ENCODE measurements around the gene PLEKHH1. TPM values are rescaled to one million over a fixed set of nuclear protein-coding genes. Genes with fewer than 3 reads are reported as not detected.

Gene PLEKHH1
- total RNA-seq, 1 donor from 2014 or later, result 25.3 TPM

DNA sequence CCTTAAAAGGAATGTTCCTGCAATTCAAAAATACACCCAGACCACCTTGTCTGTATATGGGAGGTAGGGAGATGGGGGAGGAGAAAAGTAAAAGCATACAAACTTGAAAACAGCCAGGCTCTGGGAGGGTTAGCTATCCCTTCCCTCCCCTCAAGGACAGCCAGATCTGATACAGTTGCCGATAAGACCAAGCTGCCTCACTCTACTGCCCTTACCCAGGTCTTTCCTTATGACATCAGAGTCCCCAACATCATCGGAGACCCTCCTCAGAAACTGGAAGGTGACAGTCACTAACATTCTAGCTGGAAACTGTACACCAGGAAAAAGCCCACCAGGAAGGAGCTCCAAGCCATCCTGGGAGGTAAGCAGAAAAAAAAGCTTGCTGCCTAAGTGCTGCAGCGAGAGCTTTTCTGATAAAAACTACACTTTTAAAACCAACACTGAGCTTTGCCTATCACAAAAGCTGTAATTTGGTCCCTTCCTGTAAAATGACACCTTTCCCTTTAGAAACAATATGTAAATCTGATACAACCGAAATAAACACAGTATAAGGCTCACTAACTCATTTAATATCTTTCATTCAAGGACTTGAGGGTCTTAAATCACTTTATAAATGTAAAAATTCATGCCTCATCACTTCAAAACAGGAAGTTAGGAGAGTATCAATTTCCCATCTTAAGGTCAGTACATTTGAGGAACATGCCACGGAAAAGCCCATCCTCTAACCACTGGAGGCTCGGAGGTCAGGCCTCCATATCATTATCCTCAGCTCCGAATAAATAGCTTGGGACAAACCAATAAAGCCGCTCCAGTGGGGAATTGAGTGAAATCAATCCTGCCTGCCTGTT lies 20.4 kb upstream of the PLEKHH1 start:
- H3K27me3 Mint-ChIP-seq, result peaks cover 69% of the 10 kb centered on the region
- no peak overlapping the region for H3K27ac Mint-ChIP-seq
- H3K4me3 Mint-ChIP-seq, result no peak overlapping the region
- no peaks in the 10 kb centered on the region for H3K9me3 Mint-ChIP-seq
- H3K36me3 Mint-ChIP-seq, result no peaks in the 10 kb centered on the region
- H3K4me1 Mint-ChIP-seq (ENCODE audit: unreplicated experiment), result peaks cover 5% of the 10 kb centered on the region
- TF ChIP-seq, protein P1, sequence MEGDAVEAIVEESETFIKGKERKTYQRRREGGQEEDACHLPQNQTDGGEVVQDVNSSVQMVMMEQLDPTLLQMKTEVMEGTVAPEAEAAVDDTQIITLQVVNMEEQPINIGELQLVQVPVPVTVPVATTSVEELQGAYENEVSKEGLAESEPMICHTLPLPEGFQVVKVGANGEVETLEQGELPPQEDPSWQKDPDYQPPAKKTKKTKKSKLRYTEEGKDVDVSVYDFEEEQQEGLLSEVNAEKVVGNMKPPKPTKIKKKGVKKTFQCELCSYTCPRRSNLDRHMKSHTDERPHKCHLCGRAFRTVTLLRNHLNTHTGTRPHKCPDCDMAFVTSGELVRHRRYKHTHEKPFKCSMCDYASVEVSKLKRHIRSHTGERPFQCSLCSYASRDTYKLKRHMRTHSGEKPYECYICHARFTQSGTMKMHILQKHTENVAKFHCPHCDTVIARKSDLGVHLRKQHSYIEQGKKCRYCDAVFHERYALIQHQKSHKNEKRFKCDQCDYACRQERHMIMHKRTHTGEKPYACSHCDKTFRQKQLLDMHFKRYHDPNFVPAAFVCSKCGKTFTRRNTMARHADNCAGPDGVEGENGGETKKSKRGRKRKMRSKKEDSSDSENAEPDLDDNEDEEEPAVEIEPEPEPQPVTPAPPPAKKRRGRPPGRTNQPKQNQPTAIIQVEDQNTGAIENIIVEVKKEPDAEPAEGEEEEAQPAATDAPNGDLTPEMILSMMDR (conservative IDR thresholded peaks at IDR 0.05), result no peak
- DNase-seq (ENCODE audit: extremely low spot score, unreplicated experiment), result no peak

- Mint-ChIP-seq H3K36me3 (no peaks in the 10 kb centered on the region), H3K4me3 (peak overlapping the region; percentile 83), H3K4me1 (ENCODE audit: unreplicated experiment) (peaks cover 5% of the 10 kb centered on the region), H3K9me3 (no peaks in the 10 kb centered on the region), H3K27ac (no peak overlapping the region), H3K27me3 (peaks cover 78% of the 10 kb centered on the region)
- no peak for DNase-seq (ENCODE audit: extremely low spot score, unreplicated experiment)
- TF ChIP-seq, protein P1 (conservative IDR thresholded peaks at IDR 0.05), result no peak
Observed at GRCh38 chr14:67513631-67514108, 19.4 kb upstream of the PLEKHH1 start.

DNA sequence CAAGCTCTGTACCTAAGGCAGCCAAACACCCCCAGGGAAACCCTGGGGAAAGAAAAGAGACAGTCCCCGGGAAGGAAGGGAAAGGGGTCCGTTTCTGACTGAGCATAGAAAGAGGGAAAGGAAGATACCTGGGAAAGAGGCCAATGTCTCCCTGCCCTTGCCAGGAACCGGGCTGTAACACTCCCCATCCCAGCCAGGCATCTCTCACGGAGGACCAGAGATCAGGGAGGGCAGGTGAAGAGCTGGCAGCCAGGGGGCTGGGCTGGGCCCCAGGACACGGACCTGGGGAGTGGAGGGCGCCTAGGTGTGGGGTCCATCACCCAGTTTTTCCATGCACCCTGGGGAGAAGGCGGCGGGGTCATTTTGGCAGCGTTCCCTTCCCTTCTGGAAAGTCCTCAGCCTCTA lies 18.9 kb upstream of the PLEKHH1 start:
- peaks cover 5% of the 10 kb centered on the region for H3K4me1 Mint-ChIP-seq (ENCODE audit: unreplicated experiment)
- TF ChIP-seq, protein P1 (conservative IDR thresholded peaks at IDR 0.05), result no peak
- DNase-seq (ENCODE audit: extremely low spot score, unreplicated experiment), result no peak
- peaks cover 81% of the 10 kb centered on the region for H3K27me3 Mint-ChIP-seq
- no peak overlapping the region for H3K27ac Mint-ChIP-seq
- H3K4me3 Mint-ChIP-seq, result peak overlapping the region; percentile 83
- no peaks in the 10 kb centered on the region for H3K36me3 Mint-ChIP-seq
- no peaks in the 10 kb centered on the region for H3K9me3 Mint-ChIP-seq

DNA sequence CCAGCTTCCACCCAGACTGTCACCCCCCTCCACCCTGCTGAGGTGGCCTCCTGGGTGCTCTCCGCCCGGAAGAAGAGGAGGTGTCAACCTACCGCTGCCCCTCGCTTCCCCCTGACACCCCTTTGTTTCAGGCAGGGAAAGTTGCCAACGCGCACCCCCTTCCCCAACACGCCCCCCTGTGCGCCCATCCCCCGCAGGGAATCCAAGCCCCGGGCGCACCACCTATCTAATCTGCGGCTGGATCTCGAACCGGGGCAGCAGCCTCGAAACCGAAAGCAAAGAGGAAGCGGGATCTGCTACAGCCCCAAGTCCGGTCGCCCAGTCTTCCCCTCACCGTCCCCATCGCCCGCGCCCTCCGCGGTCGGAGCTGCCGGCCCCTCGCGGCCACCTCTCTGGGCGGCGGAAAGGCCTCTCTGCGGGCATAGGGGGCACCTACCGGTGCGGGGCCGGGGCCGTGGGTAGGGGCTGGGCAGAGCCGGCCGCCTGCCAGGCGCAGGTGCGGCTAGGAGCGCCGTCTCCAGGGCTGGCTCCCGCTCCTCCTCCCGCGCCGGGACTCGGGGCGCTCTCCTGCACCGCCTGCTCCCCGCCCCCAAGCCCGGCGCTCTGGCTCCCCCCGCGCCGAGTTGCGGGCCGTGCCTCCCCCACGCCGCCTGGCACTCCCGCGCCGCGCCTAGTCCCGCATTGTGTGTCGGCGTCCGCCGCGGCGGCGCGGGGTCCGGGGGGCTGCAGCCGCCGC lies 18.3 kb upstream of the PLEKHH1 start:
- Mint-ChIP-seq H3K9me3 (no peaks in the 10 kb centered on the region), H3K36me3 (no peaks in the 10 kb centered on the region), H3K27me3 (peaks cover 85% of the 10 kb centered on the region), H3K27ac (no peak overlapping the region), H3K4me3 (peak overlapping the region; percentile 81), H3K4me1 (ENCODE audit: unreplicated experiment) (peaks cover 5% of the 10 kb centered on the region)
- DNase-seq (ENCODE audit: extremely low spot score, unreplicated experiment), result peak; percentile 74
- TF ChIP-seq, protein P1 (conservative IDR thresholded peaks at IDR 0.05), result no peak

DNA sequence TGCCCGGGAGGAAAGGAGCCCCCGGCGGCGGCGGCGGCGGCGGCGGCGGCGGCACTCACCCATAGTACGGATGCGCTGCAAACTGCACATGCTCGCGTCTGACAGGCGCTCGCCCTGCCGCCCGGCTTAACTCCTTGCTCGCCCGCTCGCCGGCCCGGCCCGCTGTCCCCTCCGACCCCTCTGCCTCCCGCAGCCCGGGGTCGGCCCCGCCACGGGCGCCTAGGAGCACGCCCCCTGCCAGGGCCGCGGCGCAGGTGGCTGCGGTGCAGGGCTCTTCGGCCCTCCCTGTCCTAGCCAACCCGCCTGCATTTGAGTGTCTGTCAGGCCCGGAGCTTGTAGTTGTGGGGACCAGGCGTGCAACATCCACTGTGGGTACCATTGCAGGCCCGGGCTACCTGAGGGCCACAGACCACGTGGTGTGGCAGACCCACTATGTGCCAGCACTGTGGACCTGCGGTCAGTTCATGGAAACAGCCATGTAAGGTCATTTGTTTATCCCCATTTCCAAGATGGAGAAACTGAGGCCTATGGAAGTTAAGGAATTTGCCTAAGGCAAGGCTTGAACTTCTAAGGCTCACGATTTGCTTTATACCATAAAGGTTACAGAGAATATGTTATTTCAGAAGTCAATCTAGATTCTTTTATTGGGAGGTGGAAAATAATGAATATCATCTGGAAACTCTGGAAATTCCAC lies 17.6 kb upstream of the PLEKHH1 start:
- peaks cover 5% of the 10 kb centered on the region for H3K4me1 Mint-ChIP-seq (ENCODE audit: unreplicated experiment)
- no peak for DNase-seq (ENCODE audit: extremely low spot score, unreplicated experiment)

More for the DNA sequence above, 17.6 kb upstream of the PLEKHH1 start:
- Mint-ChIP-seq H3K36me3 (no peaks in the 10 kb centered on the region), H3K27ac (no peak overlapping the region), H3K9me3 (no peaks in the 10 kb centered on the region), H3K27me3 (peaks cover 87% of the 10 kb centered on the region), H3K4me3 (peak overlapping the region; percentile 73)
- TF ChIP-seq, protein P1 (conservative IDR thresholded peaks at IDR 0.05), result no peak
